ENCODE data around the gene BANP.

Gene BANP

GRCh38 chr16:87954361-87954760, 3.1 kb downstream of the BANP start:
- Histone ChIP-seq H3K9ac (ENCODE audit: low read depth, low read length) (no peak overlapping the region), H3K36me3 (ENCODE audit: insufficient read depth, low read length) (peaks cover 53% of the 10 kb centered on the region), H2AFZ (ENCODE audit: low read depth, low read length) (no peak overlapping the region), H3K4me3 (ENCODE audit: low read depth in 1 of 2, low read length in 2 of 2) (no peak overlapping the region), H3K4me2 (ENCODE audit: insufficient read depth, low read length) (no peak overlapping the region), H3K9me3 (ENCODE audit: insufficient read depth, low read length, severe bottlenecking) (no peaks in the 10 kb centered on the region), H3K27me3 (ENCODE audit: insufficient read depth, low read length, poor library complexity) (no peaks in the 10 kb centered on the region), H3K79me2 (ENCODE audit: insufficient read depth, low read length) (peaks cover 79% of the 10 kb centered on the region), H3K4me1 (ENCODE audit: insufficient read depth, low read length) (peaks cover 49% of the 10 kb centered on the region), H4K20me1 (ENCODE audit: insufficient read depth, low read length) (peaks cover 58% of the 10 kb centered on the region), H3K27ac (ENCODE audit: low read length) (no peak overlapping the region)
- ATAC-seq (ENCODE audit: insufficient read depth, low read depth) = no peak
- DNase-seq = no peak
- TF ChIP-seq EZH2 (IDR thresholded peaks at IDR 0.05; ENCODE audit: borderline replicate concordance, low read depth, low read length, severe bottlenecking) (no peak), CTCF (IDR thresholded peaks at IDR 0.05; ENCODE audit: borderline replicate concordance, extremely low read depth, low read length, poor library complexity, severe bottlenecking) (no peak)

- no peak overlapping the region for H2AFZ ChIP-seq (ENCODE audit: low read depth, low read length)
- H3K9ac ChIP-seq (ENCODE audit: low read depth, low read length) = no peak overlapping the region; the same call in 1 of the 2 replicates
- H4K20me1 ChIP-seq (ENCODE audit: insufficient read depth, low read length) = peaks cover 62% of the 10 kb centered on the region
- no peak for ATAC-seq (ENCODE audit: insufficient read depth, low read depth)
- H3K4me3 ChIP-seq (ENCODE audit: low read depth in 1 of 2, low read length in 2 of 2) = no peak overlapping the region
- H3K4me2 ChIP-seq (ENCODE audit: insufficient read depth, low read length) = no peak overlapping the region
- H3K79me2 ChIP-seq (ENCODE audit: insufficient read depth, low read length) = peaks cover 83% of the 10 kb centered on the region
- H3K4me1 ChIP-seq (ENCODE audit: insufficient read depth, low read length) = peaks cover 49% of the 10 kb centered on the region
- H3K27me3 ChIP-seq (ENCODE audit: insufficient read depth, low read length, poor library complexity) = no peaks in the 10 kb centered on the region
- no peaks in the 10 kb centered on the region for H3K9me3 ChIP-seq (ENCODE audit: insufficient read depth, low read length, severe bottlenecking)
- H3K27ac ChIP-seq (ENCODE audit: low read length) = no peak overlapping the region
- DNase-seq = no peak
- TF ChIP-seq EZH2 (IDR thresholded peaks at IDR 0.05; ENCODE audit: borderline replicate concordance, low read depth, low read length, severe bottlenecking) (no peak), CTCF (IDR thresholded peaks at IDR 0.05; ENCODE audit: borderline replicate concordance, extremely low read depth, low read length, poor library complexity, severe bottlenecking) (no peak)
- peaks cover 53% of the 10 kb centered on the region for H3K36me3 ChIP-seq (ENCODE audit: insufficient read depth, low read length)
Observed at GRCh38 chr16:87954826-87955225, 3.6 kb downstream of the BANP start.

GRCh38 chr16:87955302-87956097, 4.3 kb downstream of the BANP start:
- TF ChIP-seq CTCF (IDR thresholded peaks at IDR 0.05; ENCODE audit: borderline replicate concordance, extremely low read depth, low read length, poor library complexity, severe bottlenecking) = no peak
- no peak for TF ChIP-seq EZH2 (IDR thresholded peaks at IDR 0.05; ENCODE audit: borderline replicate concordance, low read depth, low read length, severe bottlenecking)
- DNase-seq = no peak
- ATAC-seq (ENCODE audit: insufficient read depth, low read depth) = no peak
- Histone ChIP-seq H3K4me3 (ENCODE audit: low read depth in 1 of 2, low read length in 2 of 2) (no peak overlapping the region), H2AFZ (ENCODE audit: low read depth, low read length) (no peak overlapping the region), H3K9ac (ENCODE audit: low read depth, low read length) (peak overlapping the region; percentile 2; the same call in 1 of the 2 replicates), H3K9me3 (ENCODE audit: insufficient read depth, low read length, severe bottlenecking) (no peaks in the 10 kb centered on the region), H3K79me2 (ENCODE audit: insufficient read depth, low read length) (peaks cover 90% of the 10 kb centered on the region), H3K4me2 (ENCODE audit: insufficient read depth, low read length) (no peak overlapping the region), H3K36me3 (ENCODE audit: insufficient read depth, low read length) (peaks cover 53% of the 10 kb centered on the region), H3K27me3 (ENCODE audit: insufficient read depth, low read length, poor library complexity) (no peaks in the 10 kb centered on the region), H3K4me1 (ENCODE audit: insufficient read depth, low read length) (peaks cover 44% of the 10 kb centered on the region), H4K20me1 (ENCODE audit: insufficient read depth, low read length) (peaks cover 66% of the 10 kb centered on the region), H3K27ac (ENCODE audit: low read length) (no peak overlapping the region; the same call in 1 of the 2 replicates)
